K562 (cell line): ENCODE data around the gene MYCBP2. TPM values are rescaled to one million over a fixed set of nuclear protein-coding genes. Genes with fewer than 3 reads are reported as not detected.

Experiments
- ATAC-seq: fragments of 200-7000 bp; cut with Tn5 transposase; 3 replicates; pipeline ENCODE4 v1.9.1; 2020; ENCODE audit warnings: moderate library complexity
- BruUV-seq: library from RNA; stranded (reverse); fragments of 400-500 nt; replicated peaks from 2 replicates; lab custom pipeline; 2021; lab: Mats Ljungman, UMichigan
- CTCF ChIA-PET: fragments of 300-600 bp; formaldehyde crosslinking; extraction: SDS; loops from one replicate; lab custom pipeline; 2021; ENCODE audit warnings: low intra/inter-chr PET ratio; lab: Yijun Ruan, JAX
- POLR2A ChIA-PET: fragments of 300-600, 350-650 bp; sonication (Branson Sonifier 250); formaldehyde crosslinking; extraction: SDS; loops from one replicate; lab custom pipeline; 2021; ENCODE audit warnings: antibody characterized with exemption, inconsistent platforms; lab: Yijun Ruan, JAX
- DNase-seq, 4 experiments: peaks; one replicate each; pipeline versions ENCODE4 v3.0.0 to v3.0.0-alpha.2; 2011 to 2018; ENCODE audit warnings: low spot score in 3 of 4, mixed read lengths in 3 of 4; ENCODE audit errors: extremely low read depth in 1 of 4
- FAIRE-seq: peaks from 2 replicates; lab custom pipeline; 2011; peaks lifted over from hg19 to GRCh38; lab: Jason Lieb, UNC
- H2AFZ ChIP-seq: 2 replicates; pipeline ENCODE4 v1.6.0; 2011; ENCODE audit warnings: low read depth, low read length, control low read depth, inconsistent platforms
- H3K27ac ChIP-seq: fragments of 200-600 bp; 3 replicates; pipeline ENCODE4 v1.8.0; 2011; ENCODE audit warnings: low read depth, mild to moderate bottlenecking, control low read depth, inconsistent platforms, low read length, moderate library complexity, mixed read lengths; ENCODE audit errors: extremely low read depth
- H3K27me3 ChIP-seq, 2 experiments: fragments of 300-600 bp in 1 of 2; 2 replicates in 1 of 2; 3 replicates in 1 of 2; pipeline versions ENCODE4 v1.6.0 to v1.8.0; 2011; ENCODE audit warnings: inconsistent platforms in 2 of 2, low read length in 2 of 2, mild to moderate bottlenecking in 1 of 2, mixed read lengths in 1 of 2, moderate library complexity in 1 of 2; ENCODE audit not compliant: control insufficient read depth in 2 of 2, insufficient read depth in 2 of 2
- H3K36me3 ChIP-seq: fragments of 300-600 bp; 3 replicates; pipeline ENCODE4 v1.8.0; 2011; ENCODE audit warnings: mild to moderate bottlenecking, low read length, inconsistent platforms; ENCODE audit not compliant: control insufficient read depth, insufficient read depth
- H3K4me1 ChIP-seq, 2 experiments: fragments of 200-600 bp in 1 of 2; replicated peaks in 1 of 2; 2 replicates in 1 of 2; 3 replicates in 1 of 2; pipeline versions ENCODE4 v1.5.1 to v1.8.0; 2011; ENCODE audit warnings: inconsistent platforms in 2 of 2, low read length in 2 of 2, mild to moderate bottlenecking in 1 of 2, mixed read lengths in 1 of 2, moderate library complexity in 1 of 2; ENCODE audit not compliant: control insufficient read depth in 2 of 2, insufficient read depth in 2 of 2
- H3K4me2 ChIP-seq: 2 replicates; pipeline ENCODE4 v1.6.1; 2011; ENCODE audit warnings: low read length, control low read depth, inconsistent platforms, mixed read lengths; ENCODE audit not compliant: insufficient read depth
- H3K4me3 ChIP-seq: fragments of 200-600 bp; sonication (generic), shearing (Covaris generic); 2 replicates; pipeline ENCODE4 v1.5.1; 2016; ENCODE audit warnings: control low read depth, inconsistent platforms
- H3K79me2 ChIP-seq: fragments of 200-600 bp; 3 replicates; pipeline ENCODE4 v1.8.0; 2011; ENCODE audit warnings: low read length, inconsistent platforms; ENCODE audit not compliant: control insufficient read depth, insufficient read depth
- H3K9ac ChIP-seq, 2 experiments: 2 replicates each; pipeline versions ENCODE4 v1.6.0 to v1.6.1; 2011; ENCODE audit warnings: low read depth in 2 of 2, low read length in 2 of 2, control low read depth in 1 of 2, inconsistent platforms in 1 of 2, mild to moderate bottlenecking in 1 of 2, mixed read lengths in 1 of 2; ENCODE audit not compliant: insufficient read depth in 1 of 2
- H3K9me1 ChIP-seq: one replicate; pipeline ENCODE4 v1.6.0; 2011; ENCODE audit warnings: inconsistent platforms, mild to moderate bottlenecking, low read length, moderate library complexity; ENCODE audit not compliant: control insufficient read depth, insufficient read depth
- H3K9me3 ChIP-seq: replicated peaks from 2 replicates; pipeline ENCODE4 v1.5.1; 2011; ENCODE audit warnings: low read depth, low read length, inconsistent platforms; ENCODE audit not compliant: control insufficient read depth, insufficient read depth
- H4K20me1 ChIP-seq: replicated peaks from 2 replicates; pipeline ENCODE4 v1.6.1; 2011; ENCODE audit warnings: low read length, inconsistent platforms, mixed read lengths; ENCODE audit not compliant: control insufficient read depth, insufficient read depth
- BCOR ChIP-seq: fragments of 450-650 bp; IDR thresholded peaks from 2 replicates; pipeline ENCODE4 v1.6.1; 2016
- CBFA2T3 ChIP-seq: fragments of 450-650 bp; IDR thresholded peaks from 2 replicates; pipeline ENCODE4 v1.6.1; 2017
- E2F3 ChIP-seq: fragments of 250-450 bp; sonication (Bioruptor Pico); IDR thresholded peaks from 2 replicates; pipeline ENCODE4 v1.4.0; 2020; ENCODE audit warnings: mild to moderate bottlenecking
- FOXA3 ChIP-seq, 2 experiments: fragments of 450-650 bp in 1 of 2; sonication (generic) in 1 of 2; formaldehyde crosslinking; IDR thresholded peaks in 1 of 2; conservative IDR thresholded peaks in 1 of 2; 2 replicates each; pipeline versions ENCODE4 v1.4.0 to v1.8.0; 2020 to 2022; ENCODE audit warnings: mild to moderate bottlenecking in 2 of 2, missing genetic modification reagents in 1 of 2
- MBD2 ChIP-seq: sonication (generic); IDR thresholded peaks from 2 replicates; pipeline ENCODE4 v1.6.1; 2016; ENCODE audit warnings: low read depth, borderline replicate concordance
- MYC ChIP-seq, 2 experiments: fragments of 250-450 bp in 1 of 2; sonication (Bioruptor Pico) in 1 of 2; IDR thresholded peaks; 2 replicates each; pipeline versions ENCODE4 v1.5.1 to v1.6.1; 2012 to 2021; ENCODE audit warnings: low read depth in 2 of 2, borderline replicate concordance in 1 of 2, improper control_type of control experiment in 1 of 2, low read length in 1 of 2, mild to moderate bottlenecking in 1 of 2, moderate library complexity in 1 of 2
- NR0B1 ChIP-seq: fragments of 450-650 bp; IDR thresholded peaks from one replicate; pipeline ENCODE4 v1.6.1; 2018; ENCODE audit warnings: mild to moderate bottlenecking, moderate library complexity; ENCODE audit not compliant: partially characterized antibody
- RBBP5 ChIP-seq: fragments of 200-600 bp; sonication (generic); IDR thresholded peaks from 2 replicates; pipeline ENCODE4 v1.6.1; 2012; ENCODE audit warnings: borderline replicate concordance, mild to moderate bottlenecking, low read length, control low read depth, inconsistent platforms; ENCODE audit not compliant: insufficient read depth, poor library complexity, severe bottlenecking
- TOE1 ChIP-seq, 2 experiments: fragments of 450-650 bp in 1 of 2; sonication (generic) in 1 of 2; formaldehyde crosslinking in 1 of 2; IDR thresholded peaks; 2 replicates each; pipeline versions ENCODE4 v1.7.1 to v1.8.0; 2016 to 2022; ENCODE audit warnings: borderline replicate concordance in 2 of 2, mild to moderate bottlenecking in 2 of 2, antibody characterized with exemption in 1 of 2, inconsistent platforms in 1 of 2, low read depth in 1 of 2, missing genetic modification reagents in 1 of 2, moderate library complexity in 1 of 2
- ZNF143 ChIP-seq: sonication (generic); formaldehyde crosslinking; IDR thresholded peaks from 2 replicates; pipeline ENCODE4 v1.9.0; 2022; ENCODE audit warnings: mild to moderate bottlenecking, missing genetic modification reagents
- WGBS: fragments of 100-300 bp; shearing (Covaris generic); methylation state at CpG from one replicate; pipeline ENCODE4 v1.1.6; 2016; ENCODE audit warnings: low coverage, mixed read lengths; ENCODE audit not compliant: insufficient coverage; ENCODE audit errors: missing lambda C conversion rate; 5-methylcytosine and 5-hydroxymethylcytosine counted together
- in situ Hi-C: fragments of 300-500 bp; cut with MboI; formaldehyde crosslinking; loops from 4 replicates; pipeline ENCODE4 v1.15.0; 2018; ENCODE audit warnings: inconsistent platforms, mixed read lengths
- intact Hi-C: fragments of 100-400 bp; cut with micrococcal nuclease; formaldehyde crosslinking; loops from 2 replicates; pipeline ENCODE4 v1.14.2; 2022
- polyA plus RNA-seq, 8 experiments: library from polyadenylated mRNA; depleted of rRNA in 4 of 8; stranded (reverse) in 5 of 8; unstranded in 3 of 8; fragments of >200 nt; fragmentation: Nextera tagmentation in 2 of 8; fragmentation: Illumina TruSeq in 1 of 8; extraction: Ambion mirVana in 2 of 8; extraction: Trizol in 1 of 8; gene quantifications; 2 replicates each; pipeline versions ENCODE4 v1.2.1 to v1.2.3, GENCODE V29; 2011 to 2014; ENCODE audit warnings: inconsistent platforms in 1 of 8, missing spikeins in 1 of 8
- total RNA-seq, 7 experiments: library from RNA; depleted of rRNA in 6 of 7; stranded (reverse); fragments of >200 nt in 6 of 7; fragmentation: Illumina TruSeq in 2 of 7; extraction: Trizol in 2 of 7; gene quantifications; 2 replicates each; pipeline versions ENCODE4 v1.2.1 to v1.2.3, GENCODE V29; 2011 to 2021; ENCODE audit warnings: low replicate concordance in 1 of 7

Gene MYCBP2
- total and polyA plus RNA-seq, 9 of the 15 experiments (the other 6 are each of a cell fraction or from before 2014, with no cell fraction given), result 13.2 to 47.2 (median 28.9) TPM

- no peak overlapping the region for H3K9ac ChIP-seq
- no peaks in the 10 kb centered on the region for H3K79me2 ChIP-seq
- H3K4me3 ChIP-seq, result no peak overlapping the region
- TF ChIP-seq CBFA2T3, result no peak
- no peak for TF ChIP-seq MBD2
- TF ChIP-seq NR0B1, result no peak
- TF ChIP-seq, all 486 proteins: peak for 0
- Histone ChIP-seq H3K4me1 (no peaks in the 10 kb centered on the region), H3K4me2 (no peak overlapping the region), H3K27ac (no peak overlapping the region), H4K20me1 (no peaks in the 10 kb centered on the region), H3K27me3 (peaks cover 0 to 7% of the 10 kb centered on the region in 2 experiments; a peak in 1 of 5 replicates), H3K9me3 (no peaks in the 10 kb centered on the region), H3K9me1 (no peaks in the 10 kb centered on the region), H2AFZ (no peak overlapping the region), H3K36me3 (no peaks in the 10 kb centered on the region)
- no peak for FAIRE-seq
- CTCF ChIA-PET, result no interaction called here
- WGBS, result 0% methylated on average over 3 of the region's 3 CpGs
- in situ Hi-C loops, result no loop called here
- POLR2A ChIA-PET, result no interaction called here
- BruUV-seq, result no TSS peak
- ATAC-seq, result no peak
- intact Hi-C loops, result no loop called here
- DNase-seq, result no peak
Observed at GRCh38 chr13:77360032-77360685, 33.3 kb upstream of the MYCBP2 start.

GRCh38 chr13:77359171-77359570 lies 32.3 kb upstream of the MYCBP2 start:
- FAIRE-seq (no peak), DNase-seq (no peak), ATAC-seq (no peak)
- Histone ChIP-seq H3K4me3 (no peak overlapping the region), H2AFZ (no peak overlapping the region), H3K36me3 (no peaks in the 10 kb centered on the region), H3K27ac (no peak overlapping the region), H3K27me3 (peaks cover 0 to 5% of the 10 kb centered on the region in 2 experiments; a peak in 1 of 5 replicates), H3K9me1 (no peaks in the 10 kb centered on the region), H3K4me1 (no peaks in the 10 kb centered on the region), H3K9me3 (no peaks in the 10 kb centered on the region), H3K79me2 (no peaks in the 10 kb centered on the region), H4K20me1 (no peaks in the 10 kb centered on the region), H3K4me2 (no peak overlapping the region), H3K9ac (no peak overlapping the region)
- POLR2A ChIA-PET, result no interaction called here
- CTCF ChIA-PET, result no interaction called here
- in situ Hi-C loops, result loop anchor here (10.0 kb wide), 1 partner anchor 1366 kb away; no protein-coding TSS in a partner anchor
- no peak for TF ChIP-seq E2F3 (CRISPR knock-in tag)
- no peak for TF ChIP-seq RBBP5
- no peak for TF ChIP-seq ZNF143
- TF ChIP-seq BCOR, result no peak
- TF ChIP-seq TOE1 (IDR thresholded peaks at IDR 0.05; ENCODE audit: borderline replicate concordance), result no peak
- TF ChIP-seq TOE1 (CRISPR knock-in tag; IDR thresholded peaks at IDR 0.05; ENCODE audit: borderline replicate concordance, low read depth), result no peak
- no peak for TF ChIP-seq MYC (IDR thresholded peaks at IDR 0.05; ENCODE audit: low read depth, low read length)
- TF ChIP-seq MYC (CRISPR knock-in tag; IDR thresholded peaks at IDR 0.05; ENCODE audit: borderline replicate concordance, low read depth), result no peak
- TF ChIP-seq FOXA3 (CRISPR knock-in tag; conservative IDR thresholded peaks at IDR 0.05 in 1 of 2, IDR thresholded peaks at IDR 0.05 in 1 of 2), result no peak
- WGBS, result 0% methylated on average over 3 of the region's 3 CpGs
- BruUV-seq, result no TSS peak
- intact Hi-C loops, result no loop called here
